GM18511 (cell line): ENCODE data around the gene GYS1.

Experiments
- ATAC-seq: cut with Tn5 transposase; IDR thresholded peaks from one replicate; pipeline ENCODE4 v1.9.1; 2021; ENCODE audit warnings: mild to moderate bottlenecking, moderate library complexity; ENCODE audit not compliant: unreplicated experiment

The GYS1 gene

GRCh38 chr19:48991011-48991609 is 2.0 kb downstream of the GYS1 start:
- ATAC-seq: no peak

DNA sequence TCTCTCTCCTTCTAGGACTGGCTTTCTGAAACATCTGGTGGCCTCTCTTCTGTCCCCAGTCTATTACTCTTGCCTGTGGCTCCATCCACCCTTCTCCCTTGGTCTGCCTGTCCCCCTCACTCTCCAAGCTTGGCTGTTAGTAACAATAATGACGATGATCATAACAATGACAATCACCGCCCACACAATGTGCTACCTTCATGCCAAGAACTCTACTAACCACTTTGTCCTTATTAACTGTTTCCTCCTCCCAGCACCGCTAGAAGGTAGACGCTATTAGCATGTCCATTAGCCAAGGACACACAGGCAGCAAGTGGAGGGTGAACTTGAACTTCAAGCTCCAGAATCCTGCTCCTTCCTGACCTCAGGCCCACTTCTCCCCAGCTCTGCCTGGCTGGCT is 2.7 kb downstream of the GYS1 start:
- no peak for ATAC-seq

- no peak for ATAC-seq
These were observed 3.3 kb downstream of the GYS1 start for GRCh38 chr19:48989701-48990291.

DNA sequence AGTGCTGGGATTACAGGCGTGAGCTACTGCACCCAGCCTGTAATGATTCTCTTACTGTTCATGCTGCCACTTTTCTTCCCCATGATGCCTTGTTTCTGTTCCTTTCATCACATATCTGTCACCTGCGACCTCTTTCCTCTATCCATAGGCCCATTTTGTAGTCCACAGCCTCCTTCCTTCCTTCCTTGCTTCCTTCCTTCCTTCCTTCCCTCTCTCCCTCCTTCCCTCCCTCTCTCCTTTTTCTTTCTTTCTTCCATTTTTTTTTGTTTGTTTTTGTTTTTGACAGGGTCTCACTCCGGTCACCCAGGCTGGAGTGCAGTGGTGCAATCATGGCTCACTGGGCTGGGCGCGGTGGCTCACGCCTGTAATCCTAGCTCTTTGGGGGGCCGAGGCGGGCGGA is 4.2 kb downstream of the GYS1 start:
- no peak for ATAC-seq

DNA sequence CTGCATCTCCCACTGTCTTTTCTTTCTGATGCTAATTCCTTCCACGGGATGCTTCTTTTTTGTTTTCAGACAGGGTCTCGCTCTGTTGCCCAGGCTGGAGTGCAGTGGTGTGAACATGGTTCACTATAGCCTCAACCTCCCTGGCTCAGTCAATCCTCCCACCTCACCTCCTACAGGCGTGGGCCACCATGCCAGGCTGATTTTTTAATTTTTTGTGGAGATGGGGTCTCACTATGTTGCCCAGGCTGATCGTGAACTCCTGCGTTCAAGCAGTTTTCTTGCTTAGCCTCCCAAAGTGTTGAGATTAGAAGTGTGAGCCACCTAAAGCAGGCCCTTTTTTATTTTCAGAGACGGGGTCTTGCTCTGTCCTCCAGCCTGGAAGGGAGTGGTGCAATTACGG is 4.8 kb downstream of the GYS1 start:
- ATAC-seq: no peak

GRCh38 chr19:48987323-48987722 is 5.8 kb downstream of the GYS1 start:
- no peak for ATAC-seq

- no peak for ATAC-seq
These were observed 6.9 kb downstream of the GYS1 start for GRCh38 chr19:48986211-48986610.

DNA sequence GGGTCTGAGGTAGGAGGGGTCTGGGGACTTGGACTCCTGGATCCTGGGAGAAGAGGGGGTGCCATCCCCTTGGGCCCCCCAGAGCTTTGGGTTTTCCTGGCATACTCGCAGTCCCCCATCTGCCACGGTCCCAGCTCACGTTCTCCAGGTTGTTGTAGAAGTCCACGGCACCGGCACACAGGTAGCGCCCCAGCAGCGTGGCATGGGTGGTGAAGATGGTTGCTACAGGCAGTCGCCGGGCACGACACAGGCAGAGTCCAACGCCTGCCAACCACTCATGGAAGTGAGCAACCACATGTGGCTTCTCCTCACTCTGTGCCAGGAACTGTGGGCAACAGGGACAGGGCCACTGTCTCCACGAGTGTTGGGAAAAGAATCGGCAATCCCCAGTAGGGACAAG is 7.4 kb downstream of the GYS1 start:
- ATAC-seq: no peak

DNA sequence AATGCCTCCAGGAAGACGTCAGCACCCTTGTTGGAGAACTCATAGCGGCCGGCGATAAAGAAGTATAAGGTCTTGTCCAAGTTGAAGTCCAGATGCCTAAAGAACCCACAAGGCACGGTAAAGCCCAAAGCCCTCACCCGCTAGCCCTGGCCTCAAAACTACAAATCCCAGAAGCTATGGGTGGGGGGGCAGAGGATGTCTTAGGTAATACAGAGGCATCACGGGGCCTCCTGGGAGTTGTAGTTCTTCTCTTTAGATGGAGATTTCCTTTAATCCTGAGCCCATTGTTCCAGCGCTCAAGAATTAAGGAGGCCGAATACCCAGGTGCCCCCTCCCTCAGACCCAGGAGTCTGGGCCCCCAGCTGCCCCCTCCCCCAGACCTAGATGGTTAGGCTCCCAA is 10.8 kb downstream of the GYS1 start:
- ATAC-seq: no peak

DNA sequence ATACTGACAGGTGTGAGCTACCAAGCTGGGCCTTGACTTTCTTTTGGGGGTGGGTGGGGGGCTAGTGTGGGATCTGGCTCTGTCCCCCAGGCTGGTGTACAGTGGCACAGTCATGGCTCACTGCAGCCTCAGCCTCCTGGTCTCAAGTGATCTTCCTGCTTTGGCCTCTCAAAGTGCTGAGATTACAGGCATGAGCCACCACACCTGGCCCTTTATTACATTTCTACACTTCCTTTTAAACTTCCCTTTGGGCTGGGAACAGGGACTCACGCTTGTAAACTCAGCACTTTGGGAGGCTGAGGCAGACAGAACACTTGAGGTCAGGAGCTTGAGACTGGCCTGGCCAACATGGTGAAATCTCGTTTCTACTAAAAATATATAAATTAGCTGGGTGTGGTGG is 16.0 kb downstream of the GYS1 start:
- no peak for ATAC-seq

DNA sequence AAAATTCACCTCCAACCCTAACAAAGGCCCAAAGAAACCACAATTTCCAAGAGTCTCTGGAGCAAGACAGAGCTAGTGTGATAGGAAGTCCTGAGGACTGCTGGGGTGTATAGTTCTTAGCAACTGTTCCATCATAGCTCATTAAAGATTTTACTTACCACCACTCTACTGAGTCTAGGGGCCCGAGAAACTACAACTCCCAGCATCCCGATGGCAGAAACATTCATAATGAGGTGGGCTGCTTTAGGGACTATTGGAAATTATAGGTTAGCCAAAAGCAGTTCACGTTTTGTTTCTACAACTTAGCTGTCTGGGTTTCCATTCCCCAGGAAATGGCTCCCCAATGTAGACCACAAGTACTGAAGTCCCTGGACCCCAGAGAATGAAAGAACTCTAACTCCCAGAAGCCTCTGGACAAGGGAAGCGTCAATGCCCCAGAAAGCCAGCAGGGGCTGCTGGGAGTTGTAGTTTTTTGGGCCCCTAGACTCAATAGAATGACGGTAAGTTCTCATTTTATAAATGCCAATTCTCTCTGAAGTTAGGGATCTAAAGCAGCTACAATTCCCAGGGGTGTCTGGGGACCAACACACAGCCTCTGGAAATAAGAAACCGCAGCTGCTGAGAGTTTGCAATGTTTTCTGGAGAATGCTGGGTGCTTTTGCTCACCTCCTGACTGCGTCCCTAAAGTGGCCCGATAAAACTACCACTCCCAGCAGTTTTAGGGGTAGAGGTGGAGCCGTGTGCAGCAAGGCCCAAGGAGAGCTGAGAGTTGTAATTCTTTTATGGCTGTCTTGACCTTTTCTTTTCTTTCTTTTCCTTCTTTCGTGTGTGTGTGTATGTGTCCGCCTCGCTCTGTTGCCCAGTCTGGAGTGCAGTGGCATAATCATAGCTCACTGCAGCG is 16.9 kb downstream of the GYS1 start:
- ATAC-seq: no peak

- ATAC-seq: no peak
These were observed 22.1 kb downstream of the GYS1 start for GRCh38 chr19:48970923-48971395.

GRCh38 chr19:48970139-48970766 is 22.9 kb downstream of the GYS1 start:
- no peak for ATAC-seq

- ATAC-seq: no peak
These were observed 23.6 kb downstream of the GYS1 start for GRCh38 chr19:48969276-48970138.

DNA sequence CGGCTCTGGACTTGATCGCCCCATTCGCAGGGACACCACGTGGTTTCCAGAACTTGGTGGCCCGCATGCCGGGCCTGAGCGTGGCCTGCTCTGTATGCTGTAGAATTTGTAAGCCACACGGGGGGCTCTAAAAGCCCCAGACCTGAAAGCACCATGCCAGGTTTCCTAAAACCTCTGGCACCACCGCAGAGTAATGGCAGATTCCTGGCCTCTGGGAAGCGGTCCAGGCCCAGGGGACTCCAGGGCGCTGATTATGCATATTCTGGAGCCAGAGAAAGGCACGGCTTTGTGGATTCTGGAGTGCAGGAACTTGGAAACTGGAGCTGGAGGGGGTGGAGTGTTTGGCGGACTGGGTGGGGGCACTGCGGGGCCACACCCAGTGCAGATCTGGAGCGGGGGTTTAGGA is 24.3 kb downstream of the GYS1 start:
- no peak for ATAC-seq

- no peak for ATAC-seq
These were observed 24.9 kb downstream of the GYS1 start for GRCh38 chr19:48968179-48968661.

DNA sequence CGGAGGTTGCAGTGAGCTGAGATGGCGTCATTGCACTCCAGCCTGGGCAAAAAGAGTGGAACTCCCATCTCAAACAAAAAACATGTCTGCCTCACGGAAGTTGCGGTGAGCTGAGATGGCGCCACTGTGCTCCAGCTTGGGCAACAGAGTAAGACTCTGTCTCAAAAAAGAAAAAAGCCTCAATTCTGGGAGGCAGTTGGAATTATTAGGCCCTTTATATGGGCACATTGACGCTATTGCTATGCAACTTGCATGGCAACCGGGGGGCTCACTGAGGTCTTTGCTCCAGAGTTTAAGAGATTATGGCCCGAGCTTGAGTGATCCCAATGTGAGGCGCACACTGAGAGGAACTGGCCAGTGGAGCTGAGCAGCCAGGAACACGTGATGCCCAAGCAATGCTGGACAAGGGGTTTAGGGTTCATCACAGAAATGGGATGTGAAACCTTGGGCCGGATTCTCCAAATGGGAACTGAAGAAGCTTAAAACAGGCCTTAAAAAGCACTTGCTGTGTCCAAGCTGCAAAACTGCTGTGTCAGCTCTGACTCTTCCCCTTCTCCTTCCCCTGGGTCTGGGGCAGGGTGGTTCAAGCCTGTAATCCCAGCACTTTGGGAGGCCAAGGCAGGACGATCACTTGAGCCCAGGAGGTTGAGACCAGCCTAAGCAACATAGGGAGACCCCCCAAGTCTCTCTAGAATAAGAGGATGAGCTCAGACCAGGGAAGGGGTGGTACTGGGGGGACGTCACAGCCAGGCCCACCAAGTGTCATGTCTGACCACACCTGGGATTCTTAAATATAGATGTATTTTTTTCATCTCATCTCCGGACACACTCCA is 25.5 kb downstream of the GYS1 start:
- ATAC-seq: no peak

DNA sequence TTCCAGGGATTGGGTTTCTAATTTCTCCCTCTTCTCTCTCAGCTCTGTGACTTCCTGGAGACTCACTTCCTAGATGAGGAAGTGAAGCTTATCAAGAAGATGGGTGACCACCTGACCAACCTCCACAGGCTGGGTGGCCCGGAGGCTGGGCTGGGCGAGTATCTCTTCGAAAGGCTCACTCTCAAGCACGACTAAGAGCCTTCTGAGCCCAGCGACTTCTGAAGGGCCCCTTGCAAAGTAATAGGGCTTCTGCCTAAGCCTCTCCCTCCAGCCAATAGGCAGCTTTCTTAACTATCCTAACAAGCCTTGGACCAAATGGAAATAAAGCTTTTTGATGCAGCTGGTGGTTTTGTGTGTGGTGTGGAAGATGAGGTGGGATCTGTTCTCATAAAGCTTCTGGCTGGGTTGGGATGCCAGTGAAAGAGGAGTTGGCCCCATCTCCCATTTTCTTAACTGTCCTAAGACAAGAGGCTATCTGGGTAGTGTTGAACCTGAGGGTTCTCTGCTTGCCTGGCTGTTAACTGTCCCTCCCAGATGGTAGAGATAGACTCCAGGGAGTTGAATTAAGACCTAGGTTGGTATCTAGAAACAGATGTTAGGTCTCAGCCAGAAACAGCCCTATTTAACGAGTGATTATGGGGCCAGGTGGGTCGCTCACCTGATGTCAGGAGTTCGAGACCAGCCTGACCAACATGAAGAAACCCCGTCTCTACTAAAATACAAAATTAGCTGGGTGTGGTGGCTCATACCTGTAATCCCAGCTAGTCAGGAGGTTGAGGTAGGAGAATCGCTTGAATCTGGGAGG is 26.4 kb downstream of the GYS1 start:
- no peak for ATAC-seq
